ENCODE results near the gene SERPINB4.
"Not testable (repeated sequence)": the region's sequence is repeated elsewhere in the genome, so short reads cannot be mapped to it uniquely, and the experiment has no call there.

SERPINB4 gene

GRCh38 chr18:63644142-63644541, at the start of gene SERPINB4:
TSS of gene SERPINB4 (minus strand) at chr18:63644256. CDS start at chr18:63643577, 679 bp downstream.
- in situ Hi-C loops (cut with HindIII; ENCODE audit: low pct_ligation_motif_present, low pct_unique_long_range_greater_than_20kb, low sequenced_read_pairs); DNase-seq: not testable (repeated sequence)

DNA sequence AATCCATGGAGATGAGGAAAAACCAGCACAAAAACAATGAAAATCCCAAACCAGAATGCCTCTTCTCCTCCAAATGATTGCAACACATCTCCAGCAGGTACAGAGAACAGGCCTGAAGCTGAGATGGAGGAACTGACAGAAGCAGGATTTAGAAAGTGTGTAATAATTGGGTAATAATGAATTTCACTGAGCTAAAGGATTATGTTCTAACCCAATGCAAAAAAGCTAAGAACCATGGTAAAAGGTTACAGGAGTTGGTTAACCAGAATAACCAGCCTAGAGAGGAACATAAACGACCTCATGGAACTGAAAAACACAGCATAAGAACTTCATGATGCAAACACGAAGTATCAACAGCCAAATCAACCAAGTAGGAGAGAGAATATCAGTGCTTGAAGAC, 45.0 kb upstream of the SERPINB4 start:
- DNase-seq, result no peak
- in situ Hi-C loops (cut with HindIII; ENCODE audit: low pct_ligation_motif_present, low pct_unique_long_range_greater_than_20kb, low sequenced_read_pairs), result no loop called here

- in situ Hi-C loops (cut with HindIII; ENCODE audit: low pct_ligation_motif_present, low pct_unique_long_range_greater_than_20kb, low sequenced_read_pairs), result no loop called here
- DNase-seq, result no peak
These were observed 42.8 kb upstream of the SERPINB4 start for GRCh38 chr18:63686871-63687270.

- no peak for DNase-seq
- in situ Hi-C loops (cut with HindIII; ENCODE audit: low pct_ligation_motif_present, low pct_unique_long_range_greater_than_20kb, low sequenced_read_pairs), result no loop called here
These were observed 40.7 kb upstream of the SERPINB4 start for GRCh38 chr18:63684718-63685117.

DNA sequence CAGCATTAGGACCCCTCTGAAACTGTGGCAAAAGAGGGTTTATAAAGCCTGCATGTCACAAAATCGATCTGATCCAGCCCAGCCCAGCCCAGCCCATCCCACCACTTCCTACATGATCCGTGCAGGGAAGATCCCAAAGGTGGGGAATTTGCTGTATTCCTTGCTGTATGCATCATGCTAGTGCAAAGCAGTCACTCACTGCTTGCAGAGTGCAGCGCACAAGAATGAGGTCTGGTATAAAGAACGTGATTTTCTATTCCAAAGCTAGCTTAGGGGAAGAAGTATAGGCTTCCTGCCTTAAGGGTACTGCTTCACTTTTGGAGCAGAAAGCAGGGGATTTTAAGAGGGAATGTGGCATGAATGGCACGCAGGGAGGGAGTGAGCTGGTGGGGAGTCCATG, 39.8 kb upstream of the SERPINB4 start:
- in situ Hi-C loops (cut with HindIII; ENCODE audit: low pct_ligation_motif_present, low pct_unique_long_range_greater_than_20kb, low sequenced_read_pairs), result no loop called here
- DNase-seq, result no peak

GRCh38 chr18:63683152-63683551, 39.1 kb upstream of the SERPINB4 start:
- in situ Hi-C loops (cut with HindIII; ENCODE audit: low pct_ligation_motif_present, low pct_unique_long_range_greater_than_20kb, low sequenced_read_pairs), result no loop called here
- DNase-seq, result no peak

GRCh38 chr18:63681449-63682340, 37.6 kb upstream of the SERPINB4 start:
- in situ Hi-C loops (cut with HindIII; ENCODE audit: low pct_ligation_motif_present, low pct_unique_long_range_greater_than_20kb, low sequenced_read_pairs), result no loop called here
- DNase-seq, result no peak

DNA sequence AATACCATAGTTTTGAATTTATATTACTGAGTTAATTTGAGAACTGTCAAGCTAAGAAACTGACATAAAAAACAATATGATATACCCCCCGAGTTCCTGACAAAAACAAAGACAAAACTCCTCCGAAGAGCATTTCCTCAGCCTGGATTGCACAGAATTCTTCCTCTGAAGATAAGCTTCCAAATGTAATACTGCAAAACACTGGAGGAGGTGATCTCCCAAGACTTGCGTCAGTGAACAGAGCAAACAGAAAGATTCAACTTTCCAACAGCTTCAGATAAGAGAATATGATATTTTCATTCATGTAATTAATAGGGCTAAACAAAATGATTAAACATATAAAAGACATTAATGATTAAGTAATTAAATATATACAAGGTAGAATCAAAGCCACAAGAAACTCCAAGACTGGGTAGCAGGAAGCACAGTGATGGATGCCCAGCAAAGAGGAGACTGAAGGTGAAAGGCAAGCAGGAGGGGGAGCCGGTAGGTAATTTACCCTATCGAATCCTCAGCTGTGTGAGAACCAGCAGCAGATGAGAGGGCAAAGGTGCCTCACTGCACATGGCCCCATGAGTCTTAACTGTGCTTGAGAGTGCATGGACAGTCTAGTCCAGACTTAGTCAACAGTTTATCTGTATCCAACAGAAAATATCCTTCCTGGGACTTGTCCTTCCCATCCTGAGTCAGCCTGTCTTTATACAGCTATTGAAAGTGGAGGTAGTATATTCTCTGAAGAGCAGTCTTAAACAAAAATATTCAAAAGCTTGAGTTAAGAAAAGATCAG, 36.0 kb upstream of the SERPINB4 start:
- no peak for DNase-seq
- in situ Hi-C loops (cut with HindIII; ENCODE audit: low pct_ligation_motif_present, low pct_unique_long_range_greater_than_20kb, low sequenced_read_pairs), result no loop called here

GRCh38 chr18:63677500-63678225, 33.6 kb upstream of the SERPINB4 start:
- no peak for DNase-seq
- in situ Hi-C loops (cut with HindIII; ENCODE audit: low pct_ligation_motif_present, low pct_unique_long_range_greater_than_20kb, low sequenced_read_pairs), result no loop called here

DNA sequence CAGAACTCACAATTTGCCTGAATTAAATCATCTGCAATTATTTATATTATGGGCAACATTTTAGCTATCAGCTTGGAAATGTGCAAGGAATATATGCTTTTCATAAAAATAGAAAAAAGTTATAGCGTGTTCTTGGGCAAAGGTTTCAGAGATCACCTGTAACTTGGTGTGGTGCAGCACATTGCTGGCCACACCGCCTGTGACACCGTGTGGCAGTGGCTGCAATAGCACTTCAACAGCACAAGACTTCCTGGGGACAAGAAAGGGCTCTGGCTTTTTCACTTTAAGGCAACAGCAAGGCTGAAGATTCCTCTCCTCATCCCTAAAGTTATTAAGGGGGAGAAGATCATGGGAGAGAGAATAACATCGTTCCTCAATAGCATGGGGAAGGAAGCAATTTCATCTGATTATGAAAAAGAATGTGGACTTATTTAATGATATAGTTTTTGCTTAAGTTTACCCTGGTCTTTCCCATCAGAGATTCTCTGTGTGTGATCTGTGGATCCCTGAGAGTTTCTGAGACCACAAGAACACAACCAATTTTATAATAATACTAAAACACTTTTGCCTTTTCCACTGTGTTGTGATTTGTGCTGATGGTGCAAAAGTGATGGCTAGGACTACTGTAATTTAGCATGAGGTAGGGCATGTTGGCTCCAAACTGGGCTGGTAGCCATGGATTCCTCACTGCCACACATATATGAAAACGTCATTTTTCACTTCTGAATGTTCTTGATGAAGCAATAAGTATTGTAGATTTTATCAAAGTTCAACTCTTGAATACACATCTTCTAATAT, 32.7 kb upstream of the SERPINB4 start:
- DNase-seq, result no peak
- in situ Hi-C loops (cut with HindIII; ENCODE audit: low pct_ligation_motif_present, low pct_unique_long_range_greater_than_20kb, low sequenced_read_pairs), result no loop called here

DNA sequence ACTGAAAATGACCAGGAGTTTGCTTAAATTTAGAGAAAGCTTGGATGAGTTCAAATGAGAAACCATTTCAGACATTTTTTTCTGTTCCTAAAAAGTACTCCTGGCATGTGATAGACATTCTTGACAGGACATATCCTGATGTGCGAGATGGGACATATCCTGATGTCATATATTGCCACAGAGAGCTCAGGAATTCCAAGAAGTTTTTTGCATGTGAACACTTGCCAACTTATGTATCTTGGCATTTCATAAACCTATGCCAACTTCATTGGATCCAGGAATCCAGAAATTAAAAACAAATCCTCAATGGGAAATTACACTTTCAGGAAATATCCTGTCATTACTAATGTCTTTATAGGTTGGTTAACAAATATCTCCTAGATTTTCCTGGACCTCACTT, 20.5 kb upstream of the SERPINB4 start:
- no peak for DNase-seq
- in situ Hi-C loops (cut with HindIII; ENCODE audit: low pct_ligation_motif_present, low pct_unique_long_range_greater_than_20kb, low sequenced_read_pairs), result no loop called here

- DNase-seq; in situ Hi-C loops (cut with HindIII; ENCODE audit: low pct_ligation_motif_present, low pct_unique_long_range_greater_than_20kb, low sequenced_read_pairs): not testable (repeated sequence)
These were observed 17.7 kb upstream of the SERPINB4 start, which contains the start of gene SERPINB3 for GRCh38 chr18:63661750-63662149. TSS of gene SERPINB3 (minus strand) at chr18:63661893. CDS start at chr18:63661216, 677 bp downstream.

DNA sequence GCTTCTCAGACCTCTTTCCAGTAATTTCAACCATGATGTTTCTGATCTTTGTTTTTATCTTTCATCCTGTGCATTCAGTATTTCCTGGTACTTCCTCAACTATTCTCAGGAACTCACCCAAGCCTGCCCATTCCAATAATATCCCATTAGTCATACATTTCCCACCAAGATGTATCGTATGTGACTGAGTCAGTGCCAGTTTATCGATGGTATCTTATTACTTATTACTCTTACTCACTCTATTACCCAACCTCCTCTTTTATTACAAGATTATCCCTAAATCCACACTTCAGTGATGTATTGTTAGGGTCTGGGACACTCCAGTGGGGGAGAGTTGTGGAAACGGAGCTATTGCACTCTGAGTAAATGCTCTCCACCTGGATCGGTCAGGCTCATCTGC, 14.9 kb upstream of the SERPINB4 start:
- in situ Hi-C loops (cut with HindIII; ENCODE audit: low pct_ligation_motif_present, low pct_unique_long_range_greater_than_20kb, low sequenced_read_pairs), result not testable (repeated sequence)

DNA sequence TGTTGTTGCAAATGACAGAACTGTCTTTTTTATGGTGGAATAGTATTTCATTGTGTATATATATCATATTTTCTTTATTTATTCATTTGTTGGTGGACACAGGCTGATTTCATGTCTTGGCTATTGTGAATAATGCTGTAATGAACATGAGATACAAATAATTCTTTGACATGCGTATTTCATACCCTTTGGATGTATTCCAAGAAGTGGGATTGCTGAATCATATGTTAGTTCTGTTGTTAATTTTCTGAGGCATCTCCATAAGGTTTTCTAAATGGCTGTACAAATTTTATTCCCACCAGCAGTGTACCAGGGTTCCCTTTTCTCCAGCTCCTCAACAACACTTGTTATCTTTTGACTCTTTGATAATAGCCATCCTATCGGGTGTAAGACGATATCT, 6.2 kb upstream of the SERPINB4 start:
- in situ Hi-C loops (cut with HindIII; ENCODE audit: low pct_ligation_motif_present, low pct_unique_long_range_greater_than_20kb, low sequenced_read_pairs); DNase-seq: not testable (repeated sequence)

More for the DNA sequence above, 14.9 kb upstream of the SERPINB4 start:
- DNase-seq, result not testable (repeated sequence)

DNA sequence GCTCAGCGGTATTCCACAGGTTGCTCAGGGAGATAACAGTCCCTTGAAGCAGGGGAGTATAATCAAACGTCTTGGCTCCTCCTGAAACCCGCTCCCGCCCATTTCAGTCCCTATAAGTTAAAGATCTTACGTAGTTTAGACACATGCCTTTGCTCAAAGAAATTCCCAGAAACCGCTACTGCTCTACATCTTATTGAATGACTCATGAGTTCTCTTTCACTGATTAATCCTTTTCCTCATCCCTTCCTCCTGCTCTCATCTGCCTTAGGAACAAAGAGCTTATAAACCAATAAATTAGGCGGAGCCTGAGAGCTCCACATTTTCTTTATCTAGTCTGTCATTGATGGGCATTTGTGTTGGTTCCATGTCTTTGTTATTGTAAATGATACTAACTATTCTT, 4.2 kb upstream of the SERPINB4 start:
- in situ Hi-C loops (cut with HindIII; ENCODE audit: low pct_ligation_motif_present, low pct_unique_long_range_greater_than_20kb, low sequenced_read_pairs), result no loop called here
- DNase-seq, result no peak

GRCh38 chr18:63646936-63647335, 2.9 kb upstream of the SERPINB4 start:
- in situ Hi-C loops (cut with HindIII; ENCODE audit: low pct_ligation_motif_present, low pct_unique_long_range_greater_than_20kb, low sequenced_read_pairs), result no loop called here
- DNase-seq, result no peak

GRCh38 chr18:63644694-63645093, 638 bp upstream of the SERPINB4 start:
- in situ Hi-C loops (cut with HindIII; ENCODE audit: low pct_ligation_motif_present, low pct_unique_long_range_greater_than_20kb, low sequenced_read_pairs); DNase-seq: not testable (repeated sequence)
